ENCODE data around the gene PTGIS.
"Not testable (repeated sequence)": the region's sequence is repeated elsewhere in the genome, so short reads cannot be mapped to it uniquely, and the experiment has no call there.

Gene PTGIS

GRCh38 chr20:49579874-49580812, 12.2 kb upstream of the PTGIS start:
- DNase-seq (ENCODE audit: low spot score): no peak

GRCh38 chr20:49579195-49579594, 11.3 kb upstream of the PTGIS start:
- no peak for DNase-seq (ENCODE audit: low spot score)

- DNase-seq (ENCODE audit: low spot score): no peak
Measured at GRCh38 chr20:49578436-49578835, 10.5 kb upstream of the PTGIS start.

- no peak for DNase-seq (ENCODE audit: low spot score)
Measured at GRCh38 chr20:49575551-49576060, 7.7 kb upstream of the PTGIS start.

GRCh38 chr20:49573900-49574416, 6.0 kb upstream of the PTGIS start:
- DNase-seq (ENCODE audit: low spot score): no peak

- no peak for DNase-seq (ENCODE audit: low spot score)
Measured at GRCh38 chr20:49572857-49573256, 4.9 kb upstream of the PTGIS start.

- no peak for DNase-seq (ENCODE audit: low spot score)
Measured at GRCh38 chr20:49571553-49571835, 3.6 kb upstream of the PTGIS start.

- DNase-seq (ENCODE audit: low spot score): no peak
Measured at GRCh38 chr20:49570828-49571552, 3.1 kb upstream of the PTGIS start.

- DNase-seq (ENCODE audit: low spot score): no peak
Measured at GRCh38 chr20:49570161-49570827, 2.4 kb upstream of the PTGIS start.

- DNase-seq (ENCODE audit: low spot score): no peak
Measured at GRCh38 chr20:49569411-49570115, 1.6 kb upstream of the PTGIS start.

- peak; percentile 67 for DNase-seq (ENCODE audit: low spot score)
Measured at GRCh38 chr20:49568278-49569151, 578 bp upstream of the PTGIS start.

- DNase-seq (ENCODE audit: low spot score): no peak
Measured at GRCh38 chr20:49566401-49567364, 1.3 kb downstream of the PTGIS start.

GRCh38 chr20:49564991-49565390, 2.9 kb downstream of the PTGIS start:
- DNase-seq (ENCODE audit: low spot score): not testable (repeated sequence)

- no peak for DNase-seq (ENCODE audit: low spot score)
Measured at GRCh38 chr20:49563015-49563980, 4.6 kb downstream of the PTGIS start.

GRCh38 chr20:49562311-49563014, 5.5 kb downstream of the PTGIS start:
- no peak for DNase-seq (ENCODE audit: low spot score)

GRCh38 chr20:49561806-49562205, 6.1 kb downstream of the PTGIS start:
- DNase-seq (ENCODE audit: low spot score): no peak

GRCh38 chr20:49561256-49561655, 6.7 kb downstream of the PTGIS start:
- DNase-seq (ENCODE audit: low spot score): no peak

GRCh38 chr20:49560646-49561045, 7.3 kb downstream of the PTGIS start:
- DNase-seq (ENCODE audit: low spot score): peak; percentile 33
